Measurements from ENCODE around the gene ATXN1.
"Not testable (repeated sequence)": the region's sequence is repeated elsewhere in the genome, so short reads cannot be mapped to it uniquely, and the experiment has no call there.

Gene ATXN1

GRCh38 chr6:16760516-16761470 is at the start of gene ATXN1:
TSS of gene ATXN1 (minus strand) at chr6:16761460.
- peak in 2 of 3 donors; percentile 12 to 22 for DNase-seq (ENCODE audit: low read depth in 3 of 3, low spot score in 1 of 3)

GRCh38 chr6:16810411-16810810 is 49.2 kb upstream of the ATXN1 start:
- DNase-seq (ENCODE audit: low read depth in 3 of 3, low spot score in 1 of 3) = no peak

- no peak for DNase-seq (ENCODE audit: low read depth in 3 of 3, low spot score in 1 of 3)
Measured at GRCh38 chr6:16809753-16810358, 48.6 kb upstream of the ATXN1 start.

GRCh38 chr6:16807956-16808355 is 46.7 kb upstream of the ATXN1 start:
- DNase-seq (ENCODE audit: low read depth in 3 of 3, low spot score in 1 of 3) = no peak

GRCh38 chr6:16806363-16806762 is 45.1 kb upstream of the ATXN1 start:
- DNase-seq (ENCODE audit: low read depth in 3 of 3, low spot score in 1 of 3) = no peak

GRCh38 chr6:16805243-16805950 is 44.1 kb upstream of the ATXN1 start:
- no peak for DNase-seq (ENCODE audit: low read depth in 3 of 3, low spot score in 1 of 3)

GRCh38 chr6:16804546-16805242 is 43.4 kb upstream of the ATXN1 start:
- DNase-seq (ENCODE audit: low read depth in 3 of 3, low spot score in 1 of 3) = no peak

GRCh38 chr6:16803294-16804200 is 42.3 kb upstream of the ATXN1 start:
- no peak for DNase-seq (ENCODE audit: low read depth in 3 of 3, low spot score in 1 of 3)

GRCh38 chr6:16802071-16802470 is 40.8 kb upstream of the ATXN1 start:
- no peak for DNase-seq (ENCODE audit: low read depth in 3 of 3, low spot score in 1 of 3)

GRCh38 chr6:16800942-16801341 is 39.7 kb upstream of the ATXN1 start:
- no peak for DNase-seq (ENCODE audit: low read depth in 3 of 3, low spot score in 1 of 3)

- DNase-seq (ENCODE audit: low read depth in 3 of 3, low spot score in 1 of 3) = no peak
Measured at GRCh38 chr6:16800341-16800740, 39.1 kb upstream of the ATXN1 start.

GRCh38 chr6:16799279-16800193 is 38.3 kb upstream of the ATXN1 start:
- no peak for DNase-seq (ENCODE audit: low read depth in 3 of 3, low spot score in 1 of 3)

- no peak for DNase-seq (ENCODE audit: low read depth in 3 of 3, low spot score in 1 of 3)
Measured at GRCh38 chr6:16793828-16794412, 32.7 kb upstream of the ATXN1 start.

GRCh38 chr6:16789329-16790038 is 28.2 kb upstream of the ATXN1 start:
- DNase-seq (ENCODE audit: low read depth in 3 of 3, low spot score in 1 of 3) = no peak

GRCh38 chr6:16787128-16787682 is 25.9 kb upstream of the ATXN1 start:
- no peak for DNase-seq (ENCODE audit: low read depth in 3 of 3, low spot score in 1 of 3)

GRCh38 chr6:16785496-16785895 is 24.2 kb upstream of the ATXN1 start:
- DNase-seq (ENCODE audit: low read depth in 3 of 3, low spot score in 1 of 3) = no peak

- not testable (repeated sequence) for DNase-seq (ENCODE audit: low read depth in 3 of 3, low spot score in 1 of 3)
Measured at GRCh38 chr6:16784957-16785356, 23.7 kb upstream of the ATXN1 start.

Data from stimulated activated CD4-positive, alpha-beta T cell treated with anti-CD3 and anti-CD28 coated beads, TNF-alpha, amount 100 ng/mL, for 1 hour (primary cell).